ENCODE results near the gene CDH15. TPM values are rescaled to one million over a fixed set of nuclear protein-coding genes. Genes with fewer than 3 reads are reported as not detected.

The CDH15 gene
- total RNA-seq (2014; rRNA removed; shearing (Covaris generic)): 0.17 and 0.20 TPM in 2 replicates
- not detected in 2 replicates for polyA plus RNA-seq (2014; cell fraction: nucleus; rRNA removed)

GRCh38 chr16:89171216-89172170, at the start of gene CDH15:
TSS of gene CDH15 (plus strand) at chr16:89171748. CDS start at chr16:89171832, 84 bp downstream.
- DNase-seq (ENCODE audit: extremely low read depth, low read depth): peak; percentile 90

- no peak for DNase-seq (ENCODE audit: extremely low read depth, low read depth)
Measured at GRCh38 chr16:89122322-89122851, 49.2 kb upstream of the CDH15 start.

- DNase-seq (ENCODE audit: extremely low read depth, low read depth): no peak
Measured at GRCh38 chr16:89123001-89123830, 48.3 kb upstream of the CDH15 start.

- no peak for DNase-seq (ENCODE audit: extremely low read depth, low read depth)
Measured at GRCh38 chr16:89123831-89124100, 47.8 kb upstream of the CDH15 start.

- DNase-seq (ENCODE audit: extremely low read depth, low read depth): no peak
Measured at GRCh38 chr16:89129378-89129777, 42.2 kb upstream of the CDH15 start.

- DNase-seq (ENCODE audit: extremely low read depth, low read depth): no peak
Measured at GRCh38 chr16:89130448-89130847, 41.1 kb upstream of the CDH15 start.

GRCh38 chr16:89131783-89132182, 39.8 kb upstream of the CDH15 start:
- DNase-seq (ENCODE audit: extremely low read depth, low read depth): no peak

- DNase-seq (ENCODE audit: extremely low read depth, low read depth): no peak
Measured at GRCh38 chr16:89132194-89133005, 39.1 kb upstream of the CDH15 start.

- DNase-seq (ENCODE audit: extremely low read depth, low read depth): no peak
Measured at GRCh38 chr16:89133457-89134127, 38.0 kb upstream of the CDH15 start.

- DNase-seq (ENCODE audit: extremely low read depth, low read depth): no peak
Measured at GRCh38 chr16:89134269-89134668, 37.3 kb upstream of the CDH15 start.

GRCh38 chr16:89135166-89135565, 36.4 kb upstream of the CDH15 start:
- no peak for DNase-seq (ENCODE audit: extremely low read depth, low read depth)

- DNase-seq (ENCODE audit: extremely low read depth, low read depth): no peak
Measured at GRCh38 chr16:89135971-89136765, 35.4 kb upstream of the CDH15 start.

- no peak for DNase-seq (ENCODE audit: extremely low read depth, low read depth)
Measured at GRCh38 chr16:89136931-89137330, 34.6 kb upstream of the CDH15 start.

- no peak for DNase-seq (ENCODE audit: extremely low read depth, low read depth)
Measured at GRCh38 chr16:89137666-89138512, 33.7 kb upstream of the CDH15 start.

GRCh38 chr16:89138513-89138795, 33.1 kb upstream of the CDH15 start:
- no peak for DNase-seq (ENCODE audit: extremely low read depth, low read depth)

- DNase-seq (ENCODE audit: extremely low read depth, low read depth): no peak
Measured at GRCh38 chr16:89138843-89139520, 32.6 kb upstream of the CDH15 start.

- no peak for DNase-seq (ENCODE audit: extremely low read depth, low read depth)
Measured at GRCh38 chr16:89139907-89140361, 31.6 kb upstream of the CDH15 start.

GRCh38 chr16:89140401-89140800, 31.1 kb upstream of the CDH15 start:
- DNase-seq (ENCODE audit: extremely low read depth, low read depth): no peak

All from NCI-H460 (cell line).